ENCODE data around the gene C11orf21.

The C11orf21 gene

DNA sequence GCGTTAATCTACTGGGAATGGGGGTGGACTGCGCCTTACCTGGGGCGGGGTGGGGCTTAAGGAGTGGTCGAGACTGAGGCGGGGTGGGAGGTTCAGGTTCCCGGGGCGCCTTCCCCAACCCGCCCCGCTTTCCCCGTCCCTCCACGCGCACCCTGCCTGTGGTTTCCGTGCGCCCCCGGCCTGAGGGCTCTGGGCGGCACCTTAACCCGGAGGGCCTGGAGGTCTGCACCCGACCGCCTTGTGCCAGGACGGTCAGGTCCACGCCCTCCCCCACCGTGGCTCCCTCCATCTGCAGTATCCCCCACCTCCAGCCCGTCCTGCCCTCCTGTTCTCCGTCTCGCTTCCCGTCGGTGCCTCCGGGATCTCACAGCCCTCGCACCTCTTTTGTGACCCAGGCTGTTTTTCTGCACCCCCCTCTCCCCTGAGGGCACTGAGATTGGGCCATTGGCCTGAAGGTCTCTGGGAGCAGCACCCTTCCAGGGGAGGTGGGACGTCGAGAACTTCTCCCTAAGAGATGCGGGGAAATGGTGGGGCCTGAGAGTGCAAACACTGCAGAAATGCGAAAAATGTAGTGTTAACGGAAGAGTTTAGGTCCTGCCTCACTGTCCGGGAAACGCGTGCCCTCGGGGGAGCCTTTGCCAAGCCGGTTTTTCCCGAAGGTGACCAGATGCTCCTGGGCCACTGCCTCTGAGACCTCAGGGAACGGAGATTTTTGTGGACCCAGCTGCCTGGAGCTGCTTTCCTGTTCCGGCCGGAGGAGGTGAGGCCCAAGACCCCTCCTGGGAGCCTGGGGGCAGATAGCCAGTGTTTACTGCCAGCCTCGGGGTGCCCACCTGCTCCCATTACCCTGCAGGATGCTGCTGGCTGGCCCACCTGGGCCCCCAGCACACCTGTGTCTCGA, 30.1 kb downstream of the C11orf21 start:
- peaks cover 95% of the 10 kb centered on the region for H3K27me3 Mint-ChIP-seq

DNA sequence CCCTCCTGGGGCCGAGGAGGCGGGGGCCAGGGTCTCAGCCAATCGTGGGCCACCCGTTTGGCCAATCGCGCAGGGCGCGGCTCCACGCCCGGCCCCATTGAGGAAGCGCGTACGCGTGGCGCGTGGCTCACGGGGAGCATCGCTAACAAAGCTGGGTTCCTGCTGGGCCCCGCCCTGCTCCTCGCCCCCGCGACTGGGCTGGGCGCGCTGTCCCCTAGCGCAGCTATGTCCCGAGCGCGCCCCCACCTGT, 30.7 kb downstream of the C11orf21 start:
- no peaks in the 10 kb centered on the region for H3K9me3 Mint-ChIP-seq
- peaks cover 96% of the 10 kb centered on the region for H3K27me3 Mint-ChIP-seq
- H3K4me3 Mint-ChIP-seq = no peak overlapping the region
- CTCF ChIA-PET = no interaction called here
- H3K4me1 Mint-ChIP-seq = peaks cover 23% of the 10 kb centered on the region
- DNase-seq = peak; percentile 50
- no peak overlapping the region for H3K27ac Mint-ChIP-seq
- no peaks in the 10 kb centered on the region for H3K36me3 Mint-ChIP-seq

More for the DNA sequence above, 30.1 kb downstream of the C11orf21 start:
- Mint-ChIP-seq H3K36me3 (no peaks in the 10 kb centered on the region), H3K4me3 (no peak overlapping the region), H3K4me1 (peaks cover 17% of the 10 kb centered on the region), H3K9me3 (no peaks in the 10 kb centered on the region), H3K27ac (no peak overlapping the region)
- DNase-seq = no peak
- CTCF ChIA-PET = no interaction called here

GRCh38 chr11:2270322-2271076, 31.2 kb downstream of the C11orf21 start, which contains the start of gene ASCL2:
ASCL2 (minus strand) TSS chr11:2270588; CDS start chr11:2270332, 256 bp downstream.
- peak within 1 kb of the TSS; percentile 52 for H3K27ac Mint-ChIP-seq
- peaks cover 28% of the 10 kb centered on the region for H3K4me1 Mint-ChIP-seq
- CTCF ChIA-PET = interaction anchor here (0.7 to 0.9 kb wide), 2 partner anchors 8 to 152 kb away, joined by 3 read pairs; no protein-coding TSS in a partner anchor
- peak within 1 kb of the TSS; percentile 65 for H3K4me3 Mint-ChIP-seq
- no peaks in the 10 kb centered on the region for H3K36me3 Mint-ChIP-seq
- no peak for DNase-seq
- H3K9me3 Mint-ChIP-seq = no peaks in the 10 kb centered on the region
- H3K27me3 Mint-ChIP-seq = peaks cover 96% of the 10 kb centered on the region

DNA sequence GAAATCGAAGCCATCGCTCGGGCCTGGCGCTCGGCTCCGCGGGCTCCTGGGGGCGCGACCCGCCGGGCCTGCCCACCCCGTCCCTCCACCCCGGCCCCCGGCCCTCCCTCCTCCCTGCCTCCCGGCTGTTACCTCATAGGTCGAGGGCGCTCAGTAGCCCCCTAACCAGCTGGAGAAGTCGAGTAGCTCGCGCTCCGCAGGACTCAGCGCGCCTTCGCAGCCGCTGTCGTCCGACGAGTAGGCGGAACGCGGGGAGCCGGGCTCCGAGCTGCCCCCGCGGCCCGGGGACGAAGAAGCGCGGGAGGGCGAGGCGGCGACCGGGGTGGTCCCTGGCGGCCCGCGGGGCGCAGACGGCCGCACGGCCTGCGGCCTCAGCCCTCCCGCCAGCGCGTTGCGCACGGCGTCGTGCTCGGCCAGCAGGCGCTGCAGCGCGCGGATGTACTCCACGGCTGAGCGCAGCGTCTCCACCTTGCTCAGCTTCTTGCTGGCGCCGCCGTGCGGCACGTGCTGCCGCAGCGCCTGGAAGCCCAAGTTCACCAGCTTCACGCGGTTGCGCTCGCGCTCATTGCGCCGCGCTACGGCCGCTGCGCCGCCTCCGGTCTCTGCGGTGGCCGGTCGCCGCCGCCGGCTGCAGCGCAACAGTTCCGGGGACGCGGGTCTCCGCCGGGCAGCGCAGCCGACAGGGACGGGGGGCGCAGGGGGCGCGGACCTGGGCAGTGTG, 32.0 kb downstream of the C11orf21 start:
- CTCF ChIA-PET = interaction anchor here (0.7 to 0.9 kb wide), 4 partner anchors 9 to 618 kb away, joined by 3 to 4 read pairs (median 3); no protein-coding TSS in a partner anchor
- Mint-ChIP-seq H3K27me3 (peaks cover 93% of the 10 kb centered on the region), H3K36me3 (no peaks in the 10 kb centered on the region), H3K4me1 (peaks cover 31% of the 10 kb centered on the region), H3K27ac (no peak overlapping the region), H3K4me3 (peak overlapping the region; percentile 46), H3K9me3 (no peaks in the 10 kb centered on the region)
- peak; percentile 68 for DNase-seq

- Mint-ChIP-seq H3K4me1 (peaks cover 31% of the 10 kb centered on the region), H3K27me3 (peaks cover 85% of the 10 kb centered on the region), H3K4me3 (peak overlapping the region; percentile 46), H3K27ac (peak overlapping the region; percentile 1), H3K36me3 (no peaks in the 10 kb centered on the region), H3K9me3 (no peaks in the 10 kb centered on the region)
- peak; percentile 60 for DNase-seq
- CTCF ChIA-PET = interaction anchor here (0.7 kb wide), 2 partner anchors 118 to 619 kb away, joined by 3 to 4 read pairs; no protein-coding TSS in a partner anchor
Observed at GRCh38 chr11:2268729-2269600, 32.8 kb downstream of the C11orf21 start.

DNA sequence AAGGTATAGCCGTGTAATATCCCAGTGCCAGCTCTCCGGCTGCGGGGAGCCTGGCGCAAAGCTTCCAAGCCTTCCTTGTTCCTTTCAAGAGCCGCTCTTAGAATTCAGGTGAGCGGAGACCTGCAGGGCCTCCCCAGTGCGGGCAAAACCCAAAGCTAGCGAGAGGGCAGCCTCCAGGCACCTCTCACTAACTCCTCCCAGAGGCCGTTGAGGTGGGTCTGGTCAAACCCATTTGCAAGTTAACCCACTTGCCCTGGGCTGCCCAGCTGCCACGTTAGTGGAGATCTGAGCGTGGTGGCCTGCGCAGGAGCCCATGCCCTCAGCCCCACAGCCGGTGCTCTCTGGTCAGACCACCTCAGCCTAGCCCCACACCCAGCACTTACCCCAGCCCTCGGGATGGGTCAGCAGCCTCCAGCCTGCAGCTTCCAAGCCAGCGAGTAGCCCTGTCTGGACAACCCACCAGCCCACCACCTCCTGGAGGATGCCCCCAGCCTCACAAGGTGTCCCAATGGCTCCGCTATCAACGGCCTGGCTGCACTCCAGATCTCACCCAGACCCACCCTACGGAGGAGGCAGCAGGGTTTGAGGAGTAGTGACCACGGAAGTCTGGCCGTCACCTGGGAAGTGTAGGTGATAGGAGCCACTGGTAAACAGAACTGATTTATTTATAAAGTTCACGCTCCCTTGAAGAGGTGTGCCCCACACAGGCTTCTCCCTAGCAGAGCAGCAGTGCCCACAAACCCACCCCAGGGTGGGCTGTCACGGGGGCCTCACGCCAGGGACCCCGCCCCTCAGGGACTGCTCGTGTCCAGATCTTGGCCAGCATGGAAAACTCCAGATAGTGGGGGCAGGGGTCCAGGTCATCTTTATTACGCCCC, 33.6 kb downstream of the C11orf21 start:
- H3K27me3 Mint-ChIP-seq = peaks cover 79% of the 10 kb centered on the region
- H3K36me3 Mint-ChIP-seq = no peaks in the 10 kb centered on the region
- no peaks in the 10 kb centered on the region for H3K9me3 Mint-ChIP-seq
- CTCF ChIA-PET = interaction anchor here (0.7 kb wide), 1 partner anchor 31 kb away, joined by 3 read pairs; no protein-coding TSS in a partner anchor
- peaks cover 31% of the 10 kb centered on the region for H3K4me1 Mint-ChIP-seq
- DNase-seq = no peak
- H3K27ac Mint-ChIP-seq = peak overlapping the region; percentile 1
- H3K4me3 Mint-ChIP-seq = peak overlapping the region; percentile 28

DNA sequence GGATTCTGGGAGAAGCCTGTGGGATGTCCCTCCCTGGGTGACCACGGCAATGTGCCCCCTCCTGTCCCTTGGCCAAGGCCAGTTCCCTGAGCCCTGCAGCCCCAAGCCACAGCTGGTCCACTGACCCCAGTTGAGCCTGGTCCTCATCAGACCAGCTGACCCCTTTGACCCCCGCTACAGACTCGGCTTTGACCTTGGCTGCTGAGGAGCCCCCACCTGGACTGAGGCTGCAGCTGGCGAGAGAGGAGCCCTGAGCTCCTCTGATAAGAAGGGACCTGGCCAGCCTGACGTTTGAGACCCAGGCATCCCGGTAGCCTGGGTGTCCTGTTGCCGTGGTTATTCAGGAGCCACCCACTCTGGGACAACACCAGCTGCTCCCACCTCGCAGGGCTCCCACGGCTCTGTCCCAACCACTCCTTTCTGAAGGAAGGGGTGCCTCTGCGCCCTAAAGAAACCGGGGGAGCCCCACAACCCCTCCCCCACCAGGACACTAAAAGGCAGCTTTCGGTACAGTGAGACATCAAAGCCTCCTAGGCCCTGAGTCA, 34.3 kb downstream of the C11orf21 start:
- Mint-ChIP-seq H3K4me1 (peaks cover 31% of the 10 kb centered on the region), H3K4me3 (no peak overlapping the region), H3K36me3 (no peaks in the 10 kb centered on the region), H3K9me3 (no peaks in the 10 kb centered on the region), H3K27ac (no peak overlapping the region), H3K27me3 (peaks cover 72% of the 10 kb centered on the region)
- CTCF ChIA-PET = interaction anchor here (0.7 kb wide), 1 partner anchor 32 kb away, joined by 3 read pairs; no protein-coding TSS in a partner anchor
- DNase-seq = no peak

GRCh38 chr11:2266586-2267305, 35.0 kb downstream of the C11orf21 start:
- Mint-ChIP-seq H3K4me3 (no peak overlapping the region), H3K4me1 (peaks cover 31% of the 10 kb centered on the region), H3K9me3 (no peaks in the 10 kb centered on the region), H3K27me3 (peaks cover 66% of the 10 kb centered on the region), H3K36me3 (no peaks in the 10 kb centered on the region), H3K27ac (no peak overlapping the region)
- CTCF ChIA-PET = no interaction called here
- DNase-seq = no peak

GRCh38 chr11:2265854-2266585, 35.7 kb downstream of the C11orf21 start:
- H3K27me3 Mint-ChIP-seq = peaks cover 59% of the 10 kb centered on the region
- DNase-seq = no peak
- CTCF ChIA-PET = no interaction called here
- H3K9me3 Mint-ChIP-seq = no peaks in the 10 kb centered on the region
- no peak overlapping the region for H3K4me3 Mint-ChIP-seq
- no peaks in the 10 kb centered on the region for H3K36me3 Mint-ChIP-seq
- H3K4me1 Mint-ChIP-seq = peaks cover 31% of the 10 kb centered on the region
- no peak overlapping the region for H3K27ac Mint-ChIP-seq

DNA sequence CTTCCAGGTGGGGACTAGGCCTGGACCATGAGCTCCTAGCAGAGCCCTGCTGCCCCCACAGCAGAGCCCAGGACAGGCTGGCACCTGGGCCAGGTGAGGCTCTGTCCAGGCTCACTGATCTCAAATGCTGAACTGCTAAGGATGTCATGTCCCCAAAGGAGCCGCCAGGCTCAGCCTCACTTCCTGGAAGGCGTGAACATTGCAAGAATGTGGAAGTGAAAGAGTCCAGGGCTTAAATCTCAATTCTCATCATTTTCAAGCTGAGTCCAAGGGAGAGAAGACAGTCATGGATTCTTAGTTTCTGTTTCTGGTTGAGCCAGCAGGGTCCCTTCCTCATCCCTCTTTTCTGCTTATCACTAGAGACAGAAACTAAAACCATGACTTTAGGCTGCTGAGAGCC, 36.3 kb downstream of the C11orf21 start:
- Mint-ChIP-seq H3K9me3 (no peaks in the 10 kb centered on the region), H3K27ac (no peak overlapping the region), H3K36me3 (no peaks in the 10 kb centered on the region), H3K4me3 (no peak overlapping the region), H3K27me3 (peaks cover 56% of the 10 kb centered on the region), H3K4me1 (peaks cover 29% of the 10 kb centered on the region)
- CTCF ChIA-PET = no interaction called here
- peak; percentile 44 for DNase-seq

DNA sequence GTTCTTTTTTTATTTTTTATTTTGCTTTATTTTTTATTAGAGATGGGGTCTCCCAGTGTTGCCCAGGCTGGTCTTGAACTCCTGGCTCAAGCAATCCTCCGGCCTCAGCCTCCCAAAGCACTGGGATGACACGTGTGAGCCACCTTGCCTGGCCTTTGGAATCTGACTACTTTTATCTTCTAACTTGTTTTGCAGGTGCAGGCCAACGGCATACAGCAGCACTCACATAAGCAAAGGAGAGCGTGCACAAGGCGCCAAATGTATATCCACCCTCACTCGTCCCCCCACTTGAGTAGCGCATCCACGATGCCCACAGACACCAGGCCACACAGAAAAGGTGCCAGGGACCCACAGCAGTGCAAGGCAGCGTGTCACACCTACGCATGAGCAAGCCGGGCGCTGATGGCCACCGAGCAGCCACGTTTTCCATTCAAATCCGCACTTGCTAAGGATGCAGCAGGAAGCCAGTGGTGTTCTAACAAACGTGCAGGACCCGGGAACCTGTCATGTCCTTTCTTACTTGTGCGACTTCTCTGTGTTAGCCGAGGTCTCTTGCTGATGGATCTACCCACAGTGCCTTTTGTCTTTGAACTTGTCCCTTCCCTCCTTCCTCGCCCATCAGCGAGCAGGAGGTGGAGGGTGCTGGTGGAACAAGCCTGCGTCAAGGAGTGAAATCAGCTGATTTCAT, 37.2 kb downstream of the C11orf21 start:
- CTCF ChIA-PET = no interaction called here
- DNase-seq = no peak

More for the DNA sequence above, 37.2 kb downstream of the C11orf21 start:
- peaks cover 53% of the 10 kb centered on the region for H3K27me3 Mint-ChIP-seq
- no peak overlapping the region for H3K4me3 Mint-ChIP-seq
- no peaks in the 10 kb centered on the region for H3K9me3 Mint-ChIP-seq
- no peaks in the 10 kb centered on the region for H3K36me3 Mint-ChIP-seq
- H3K4me1 Mint-ChIP-seq = peaks cover 28% of the 10 kb centered on the region
- H3K27ac Mint-ChIP-seq = no peak overlapping the region
